Hepatic stellate cell (primary cell): ENCODE results near the gene LFNG.

Source experiments
- DNase-seq: peaks from one replicate; pipeline ENCODE4 v3.0.0; 2011; ENCODE audit warnings: low spot score

Gene LFNG

GRCh38 chr7:2570021-2570420, 50.4 kb downstream of the LFNG start:
- no peak for DNase-seq

DNA sequence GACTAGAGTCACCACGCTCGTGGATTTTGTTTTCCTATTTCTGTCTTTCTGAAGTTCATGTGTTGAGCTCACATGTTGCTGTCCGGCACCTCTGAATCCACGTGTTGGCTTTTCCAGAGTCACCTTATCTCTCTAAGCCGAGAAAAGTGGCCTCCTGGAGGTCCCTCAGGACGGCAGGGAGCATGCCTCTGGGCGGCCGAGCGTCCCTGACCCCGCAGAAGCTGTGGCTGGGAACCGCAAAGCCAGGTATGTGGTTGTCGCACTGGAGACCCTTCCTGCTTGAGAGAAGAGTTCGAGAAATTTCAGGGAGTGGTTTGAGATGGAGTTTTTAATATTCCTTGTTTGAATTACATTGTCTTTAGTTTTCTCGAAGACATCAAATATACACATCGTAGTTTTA, 51.8 kb downstream of the LFNG start:
- no peak for DNase-seq

GRCh38 chr7:2572101-2572842, 52.7 kb downstream of the LFNG start:
- DNase-seq: no peak

DNA sequence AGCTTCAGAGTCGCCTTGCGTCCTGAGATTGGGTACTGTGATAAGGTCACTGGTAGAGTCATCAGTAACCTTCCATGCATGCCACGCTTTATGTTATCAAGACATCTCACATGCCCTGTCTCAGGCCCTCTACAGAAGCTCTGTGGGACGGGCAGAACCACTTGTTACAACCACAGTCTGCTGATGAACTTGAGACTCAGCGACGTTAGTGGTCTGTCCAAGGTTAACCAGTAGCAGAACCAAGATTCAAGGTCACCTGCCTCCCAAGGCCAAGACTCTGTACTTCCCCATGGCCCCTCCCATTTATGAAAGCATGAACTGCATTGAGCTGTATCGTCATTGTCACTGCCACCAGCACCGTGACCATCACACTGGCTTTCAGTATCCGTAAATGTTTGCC, 54.2 kb downstream of the LFNG start:
- no peak for DNase-seq

DNA sequence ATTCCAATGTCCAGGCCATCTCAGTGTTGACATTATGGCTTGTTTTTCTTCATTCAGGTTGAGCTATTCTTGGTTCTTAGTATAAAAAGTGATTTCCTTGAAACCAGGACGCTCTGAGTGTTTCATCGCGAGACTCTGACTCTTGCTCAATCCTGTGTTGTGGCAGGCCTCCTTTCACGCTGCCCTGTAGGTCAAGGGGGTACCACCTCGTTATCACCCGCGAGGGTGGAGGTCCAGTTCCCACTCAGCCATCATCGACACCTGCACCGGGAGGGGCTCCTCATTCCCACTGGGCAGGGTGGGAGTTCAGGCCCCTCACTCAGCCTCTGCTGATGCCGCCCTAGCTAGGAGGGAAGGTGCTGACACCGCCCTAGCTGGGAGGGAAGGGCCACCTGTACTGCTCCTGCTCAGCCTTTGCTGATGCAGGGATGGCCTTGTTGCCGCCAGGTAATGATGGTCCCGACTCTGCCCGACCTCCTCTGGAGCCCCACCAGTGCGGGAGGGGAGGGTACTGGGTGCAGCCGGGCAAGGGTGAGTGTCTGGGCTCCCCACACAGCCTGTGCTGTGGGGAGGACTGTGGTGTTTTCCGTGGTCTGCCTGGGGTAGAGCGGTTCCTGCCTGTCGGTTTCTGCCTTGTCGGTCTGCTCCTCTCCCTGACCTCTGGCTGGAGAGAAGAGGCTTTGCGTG, 55.6 kb downstream of the LFNG start:
- DNase-seq: no peak

DNA sequence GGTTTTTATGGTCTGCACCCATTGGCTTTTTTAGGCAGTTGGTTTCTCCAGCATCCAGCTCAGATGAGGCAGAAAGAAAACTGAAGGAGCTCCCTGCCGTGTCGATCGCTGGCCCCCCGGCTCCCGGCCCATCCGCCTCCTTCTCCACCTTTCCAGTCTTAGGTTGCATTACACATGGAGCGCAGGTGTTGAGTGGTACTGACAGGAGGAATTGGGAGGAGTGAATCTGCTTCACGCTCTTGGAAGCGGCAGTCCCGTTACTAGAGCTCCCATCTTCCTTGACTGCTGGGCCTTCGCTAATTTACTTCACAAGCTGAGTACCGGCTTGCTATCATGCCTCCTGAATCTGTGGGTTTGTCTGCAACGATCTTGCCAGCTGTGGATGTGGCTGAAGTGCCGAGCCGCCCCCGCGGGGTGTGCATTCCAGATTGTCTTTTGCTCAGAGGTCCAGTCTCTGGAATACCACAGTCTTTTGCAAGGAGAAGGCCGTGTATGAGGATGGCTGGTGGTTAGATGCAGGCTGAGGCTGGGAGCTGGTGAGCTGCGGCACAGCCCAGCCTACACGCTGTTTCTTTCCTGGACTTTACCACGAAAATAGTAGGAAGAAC, 56.3 kb downstream of the LFNG start:
- no peak for DNase-seq

DNA sequence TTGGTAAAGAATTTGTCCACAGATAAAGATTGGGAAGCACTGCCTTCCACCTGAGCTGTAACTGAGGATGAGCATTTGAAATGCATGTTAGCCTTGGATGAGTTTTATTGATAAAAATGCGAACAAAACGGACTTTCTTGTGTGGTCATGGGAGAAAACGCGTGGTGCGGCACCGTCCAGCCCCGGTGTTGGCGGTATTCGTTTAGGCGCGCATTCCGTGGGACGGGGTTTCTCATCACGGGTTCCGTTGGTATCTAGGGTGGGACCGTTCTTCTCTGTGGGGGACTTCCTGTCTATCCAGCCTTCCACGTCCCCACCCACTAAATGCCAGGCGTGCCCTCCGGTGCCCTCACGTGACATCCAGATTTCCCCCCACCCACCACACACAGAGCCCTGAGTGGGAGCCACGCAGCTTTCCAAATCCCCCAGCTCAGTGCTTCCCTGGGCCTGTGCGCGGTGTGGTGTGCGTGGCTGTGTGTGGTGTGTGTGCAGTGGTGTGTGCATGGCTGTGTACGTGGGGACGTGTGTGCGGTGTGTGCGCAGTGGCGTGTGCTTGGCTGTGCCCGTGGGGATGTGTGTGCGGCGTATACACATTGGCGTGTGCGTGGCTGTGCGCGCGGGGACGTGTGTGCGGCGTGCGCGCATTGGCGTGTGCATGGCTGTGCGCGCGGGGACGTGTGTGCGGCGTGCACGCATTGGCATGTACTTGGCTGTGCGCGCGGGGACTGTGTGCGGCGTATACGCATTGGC, 57.3 kb downstream of the LFNG start:
- DNase-seq: no peak
